Inferior parietal cortex (tissue), 1 donor: Measurements from ENCODE around the gene CELA2B.
"Not testable (repeated sequence)": the region's sequence is repeated elsewhere in the genome, so short reads cannot be mapped to it uniquely, and the experiment has no call there.

Experiments used
- DNase-seq: peaks from one replicate; pipeline ENCODE4 v3.0.0-alpha.2; 2016; ENCODE audit errors: extremely low spot score

CELA2B gene

DNA sequence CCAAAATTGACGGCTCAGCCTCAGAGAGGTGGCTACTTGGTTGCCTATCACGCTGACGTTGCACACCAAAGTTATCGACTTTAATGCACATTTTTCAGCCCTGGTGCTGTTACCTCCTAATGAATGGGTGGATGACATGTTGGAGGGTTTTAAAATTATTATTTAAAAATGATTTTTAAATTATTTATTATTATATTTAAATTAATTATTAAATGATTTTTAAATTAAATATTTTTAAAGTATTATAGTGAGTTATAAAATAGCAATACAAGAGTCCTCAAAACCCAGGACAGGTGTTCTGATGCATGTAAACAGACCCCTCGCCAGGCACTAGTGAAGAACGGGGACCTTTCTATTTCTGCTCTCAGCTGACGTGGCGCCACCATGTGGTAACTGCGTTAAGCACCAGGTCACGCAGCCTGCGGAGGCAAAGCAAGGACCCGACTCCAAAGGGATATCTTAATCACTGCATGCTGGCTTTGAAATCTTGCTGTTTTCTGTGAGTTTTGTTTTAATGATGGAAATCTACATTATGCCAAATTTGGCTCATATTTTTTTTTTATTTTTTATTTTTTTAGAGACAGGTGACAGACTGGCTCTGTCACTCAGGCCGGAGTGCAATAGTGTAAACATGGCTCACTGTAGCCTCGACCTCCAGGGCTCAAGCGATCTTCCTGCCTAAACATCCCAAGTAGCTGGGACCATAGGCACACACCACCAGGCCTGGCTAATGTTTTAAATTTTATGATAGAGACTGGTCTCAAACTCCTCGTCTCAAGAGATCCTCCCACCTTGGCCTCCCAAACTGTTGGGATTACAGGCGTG is 25.5 kb downstream of the CELA2B start:
- peak; percentile 32 for DNase-seq

GRCh38 chr1:15504436-15504835 is 28.5 kb downstream of the CELA2B start:
- DNase-seq = no peak

DNA sequence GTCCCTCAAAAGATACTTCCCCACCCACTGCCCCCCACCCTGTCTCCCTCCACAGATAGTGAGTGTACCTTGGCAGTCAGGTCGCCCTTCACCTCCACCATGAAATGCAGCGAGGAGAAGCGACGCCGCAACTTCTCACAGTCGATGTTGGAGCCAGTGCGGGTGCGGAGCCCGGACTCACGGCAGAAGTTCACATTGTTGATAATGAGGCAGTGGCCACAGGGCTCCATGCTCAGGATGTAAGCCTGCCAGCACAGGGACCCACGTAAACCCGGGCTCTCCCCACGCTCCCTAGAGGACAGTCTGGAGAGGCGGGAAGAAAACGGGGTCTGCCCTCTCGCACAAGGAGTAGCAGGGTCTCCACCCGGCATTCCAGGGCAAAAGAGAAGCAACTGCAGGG is 30.9 kb downstream of the CELA2B start:
- DNase-seq = no peak

- no peak for DNase-seq
Measured at GRCh38 chr1:15507278-15507677, 31.4 kb downstream of the CELA2B start.

GRCh38 chr1:15508700-15509487 is 33.0 kb downstream of the CELA2B start:
- no peak for DNase-seq

DNA sequence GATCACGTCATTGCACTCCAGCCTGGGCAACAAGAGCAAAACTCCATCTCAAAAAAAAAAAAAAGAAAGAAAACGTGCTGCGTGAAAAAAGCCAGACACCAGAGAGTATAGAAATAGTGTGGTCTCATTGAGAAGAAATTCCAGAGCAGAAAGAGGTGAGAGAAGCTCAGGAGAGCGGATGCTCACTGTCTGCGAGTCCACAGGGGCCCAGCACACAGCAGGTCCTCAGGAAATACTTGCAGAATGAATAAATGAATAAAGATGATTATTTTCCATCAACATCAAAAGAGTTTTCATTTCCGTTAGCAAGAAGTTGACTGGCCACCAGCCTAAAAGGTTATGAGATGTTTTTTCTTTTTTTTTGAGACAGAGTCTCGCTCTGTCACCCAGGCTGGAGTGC is 33.7 kb downstream of the CELA2B start:
- no peak for DNase-seq

DNA sequence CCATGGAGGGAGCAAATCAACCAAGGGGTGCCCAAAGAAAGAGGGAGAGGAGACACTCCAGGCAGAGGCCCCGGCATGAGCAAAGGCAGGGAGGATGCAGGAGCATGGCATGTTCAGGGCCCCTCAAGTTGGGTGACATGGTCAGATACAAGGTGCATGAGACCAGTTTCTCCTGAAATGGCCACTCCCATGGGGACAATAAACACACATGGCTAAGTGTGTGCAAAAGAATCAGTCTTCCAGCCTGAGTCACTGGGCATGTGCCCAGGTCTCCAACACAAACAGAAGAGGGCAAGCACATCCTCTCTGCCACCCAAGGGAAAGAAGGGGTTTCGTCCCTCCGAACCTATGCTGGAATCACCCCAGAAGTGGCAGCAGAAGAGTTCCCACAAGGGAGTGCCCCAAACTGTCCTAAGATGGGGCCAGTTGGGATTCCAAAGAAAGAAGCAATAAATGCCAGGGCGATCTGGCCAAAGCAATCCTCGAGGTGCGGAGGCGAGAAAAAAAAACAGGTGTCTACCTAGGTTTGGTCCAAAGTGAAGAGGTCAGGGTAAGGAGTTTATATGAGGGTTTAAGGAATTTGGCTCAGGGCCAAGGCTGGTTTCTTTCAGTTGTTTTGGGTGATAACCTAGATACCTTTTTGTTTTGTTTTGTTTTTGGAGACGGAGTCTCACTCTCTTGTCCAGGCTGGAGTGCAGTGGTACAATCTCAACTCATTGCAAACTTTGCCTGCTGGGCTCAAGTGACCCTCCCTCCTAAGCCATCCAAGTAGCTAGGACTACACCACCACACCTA is 34.9 kb downstream of the CELA2B start:
- DNase-seq = no peak

- no peak for DNase-seq
Measured at GRCh38 chr1:15513192-15513591, 37.3 kb downstream of the CELA2B start.

DNA sequence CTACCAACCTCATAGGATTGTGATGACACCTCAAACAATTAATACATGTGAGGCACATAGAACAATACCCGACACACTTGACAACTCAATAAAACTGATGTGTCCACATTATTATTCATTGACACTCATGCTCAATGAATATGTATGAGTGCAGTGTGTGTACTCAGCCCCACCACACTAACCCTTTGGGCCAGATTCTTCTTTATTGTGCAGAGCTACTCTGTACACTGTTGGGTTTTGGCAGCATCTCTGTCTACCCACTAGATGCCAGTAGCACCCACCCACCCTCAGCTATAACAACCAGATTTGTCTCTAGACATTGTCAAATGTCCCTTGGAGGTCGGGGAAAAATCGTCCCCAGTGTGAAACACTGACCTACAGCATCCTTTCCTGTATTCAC is 38.0 kb downstream of the CELA2B start:
- no peak for DNase-seq

GRCh38 chr1:15514557-15514956 is 38.7 kb downstream of the CELA2B start:
- DNase-seq = not testable (repeated sequence)

DNA sequence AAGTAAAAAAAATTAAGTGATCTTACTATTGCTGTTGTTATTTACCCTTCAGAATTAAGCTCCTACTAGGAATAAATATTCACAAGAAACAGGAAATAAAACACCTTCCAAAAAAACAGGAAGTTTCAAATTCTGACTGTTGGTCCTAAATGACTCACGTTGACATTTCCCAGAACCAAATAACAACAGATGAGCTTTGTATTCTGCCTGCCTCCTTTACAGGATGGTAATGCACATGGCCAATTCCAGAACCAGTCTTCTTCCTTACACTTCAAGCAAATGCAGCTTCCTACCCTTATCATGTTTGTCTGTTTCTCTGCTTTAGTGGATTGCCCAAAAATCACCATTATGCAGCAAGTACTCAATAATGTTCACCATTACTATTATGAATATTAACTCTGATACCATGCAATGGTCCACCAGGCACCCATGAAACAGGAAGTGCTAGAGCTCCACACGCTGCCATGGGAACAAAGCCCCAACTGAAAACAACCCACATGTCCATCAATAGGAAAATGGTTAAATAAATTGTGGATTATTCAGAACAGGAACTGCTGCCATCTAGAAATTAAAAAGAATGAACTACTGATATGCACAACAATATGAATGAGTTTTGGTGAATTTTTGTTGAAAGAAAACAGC is 39.2 kb downstream of the CELA2B start:
- DNase-seq = no peak

- no peak for DNase-seq
Measured at GRCh38 chr1:15519625-15520024, 43.7 kb downstream of the CELA2B start.

GRCh38 chr1:15521206-15521906 is 45.5 kb downstream of the CELA2B start:
- DNase-seq = not testable (repeated sequence)

- DNase-seq = no peak
Measured at GRCh38 chr1:15522551-15522950, 46.6 kb downstream of the CELA2B start.

DNA sequence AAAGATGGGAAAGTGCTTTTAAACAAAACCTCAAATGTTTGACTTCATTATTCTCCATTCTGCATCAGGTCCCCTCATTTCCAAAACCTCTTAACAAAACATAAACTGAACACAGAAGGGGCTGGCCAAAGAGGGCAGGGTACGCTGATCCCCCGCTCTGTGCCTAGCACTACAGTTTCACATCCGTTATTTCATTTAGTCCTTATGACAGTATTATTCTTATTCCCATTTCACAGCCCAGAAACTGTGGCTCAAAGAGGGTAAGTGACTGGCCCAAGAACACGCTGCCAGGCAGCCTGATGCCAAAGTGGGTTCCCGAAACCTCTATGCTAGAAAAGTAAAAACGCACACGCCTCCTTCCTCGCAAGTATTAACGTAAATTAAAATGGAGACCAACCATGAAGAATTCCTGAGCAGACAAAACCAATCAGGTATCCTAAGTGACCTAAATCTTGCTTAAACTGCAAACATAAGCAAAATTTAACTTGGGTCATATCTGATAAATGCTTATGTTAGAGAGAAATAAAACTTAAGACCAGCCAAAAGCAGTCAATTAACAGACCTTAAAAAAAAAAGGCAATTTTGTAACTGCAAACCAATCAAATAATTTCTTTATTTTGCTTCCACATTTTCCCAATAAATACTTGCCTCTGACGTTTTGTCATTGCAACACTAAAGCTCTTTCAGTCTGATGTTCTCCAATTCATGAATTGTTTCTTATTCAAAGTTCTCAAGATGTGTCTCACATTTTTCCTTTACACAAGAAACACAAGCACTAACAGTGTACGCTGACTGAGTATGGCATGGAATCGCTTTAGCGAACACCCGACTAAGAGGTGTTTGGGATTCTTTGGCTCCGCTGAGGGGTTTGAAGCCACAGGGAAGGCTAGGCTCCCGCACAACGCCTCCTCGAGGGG is 47.5 kb downstream of the CELA2B start:
- peak; percentile 30 for DNase-seq

- no peak for DNase-seq
Measured at GRCh38 chr1:15524021-15524282, 48.0 kb downstream of the CELA2B start, which contains the start of gene CASP9. TSS of gene CASP9 (minus strand) at chr1:15524215. CDS start at chr1:15524200, 15 bp downstream.

DNA sequence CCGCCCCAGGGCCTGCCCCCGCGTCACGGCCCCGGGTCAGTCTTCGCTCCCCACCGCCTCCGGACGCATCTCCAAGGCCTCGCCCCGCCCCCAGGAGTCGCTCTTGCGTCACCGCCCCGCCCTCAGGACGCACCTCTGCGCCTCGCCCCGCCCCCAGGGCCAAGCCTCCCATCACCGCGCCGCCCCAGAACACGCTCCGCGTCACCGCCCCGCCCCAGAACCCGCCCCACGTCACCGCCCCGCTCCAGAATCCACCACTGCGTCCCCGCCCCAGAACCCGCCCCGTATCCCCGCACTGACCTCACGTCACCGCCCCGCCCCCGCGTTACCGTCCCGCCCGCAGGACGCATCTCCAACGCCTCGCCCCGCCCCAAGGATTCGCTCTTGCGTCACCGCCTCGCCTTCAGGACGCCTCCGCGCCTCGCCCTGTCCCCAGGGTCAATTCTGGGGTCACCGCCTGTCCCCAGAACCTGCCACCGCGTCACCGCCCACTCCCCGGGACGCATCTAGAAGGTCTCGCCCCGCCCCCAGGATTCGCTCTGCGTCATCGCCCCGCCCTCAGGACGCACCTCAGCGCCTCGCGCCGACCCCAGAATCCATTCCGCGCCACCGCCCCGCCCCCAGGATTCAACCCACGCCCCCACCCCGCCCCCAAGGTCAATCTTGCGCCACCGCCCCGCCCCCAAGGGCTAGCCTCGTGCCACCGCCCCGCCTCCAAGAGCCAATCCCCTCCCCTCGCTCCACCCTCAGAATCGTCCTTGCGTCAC is 48.6 kb downstream of the CELA2B start:
- DNase-seq = peak; percentile 85

GRCh38 chr1:15525050-15526020 is 49.4 kb downstream of the CELA2B start:
- DNase-seq = peak; percentile 91
